Mesenchymal stem cell (in vitro differentiated cells and primary cell): ENCODE data around the gene CFAP97.

Source experiments
- DNase-seq: peaks from one replicate; pipeline ENCODE4 v3.0.0-alpha.2; 2013
- H2AFZ ChIP-seq: one replicate; pipeline ENCODE4 v1.6.1; 2013; ENCODE audit warnings: low read depth, mild to moderate bottlenecking, control low read depth, inconsistent platforms, low read length, moderate library complexity
- H2AK5ac ChIP-seq: 2 replicates; pipeline ENCODE4 v1.6.1; 2013; ENCODE audit warnings: low read length, moderate library complexity, mild to moderate bottlenecking, inconsistent platforms; ENCODE audit not compliant: severe bottlenecking
- H2BK120ac ChIP-seq: one replicate; pipeline ENCODE4 v1.6.1; 2013; ENCODE audit warnings: low read depth, mild to moderate bottlenecking, inconsistent platforms, low read length, moderate library complexity
- H2BK12ac ChIP-seq, 2 experiments: one replicate each; pipeline ENCODE4 v1.6.1; 2013; ENCODE audit warnings: inconsistent platforms in 2 of 2, low read length in 2 of 2, mild to moderate bottlenecking in 2 of 2, moderate library complexity in 2 of 2, control low read depth in 1 of 2
- H2BK15ac ChIP-seq: one replicate; pipeline ENCODE4 v1.6.1; 2013; ENCODE audit warnings: mild to moderate bottlenecking, low read depth, inconsistent platforms; ENCODE audit not compliant: poor library complexity, severe bottlenecking
- H2BK5ac ChIP-seq: 2 replicates; pipeline ENCODE4 v1.6.1; 2013; ENCODE audit warnings: low read depth, mild to moderate bottlenecking, low read length, control low read depth, inconsistent platforms; ENCODE audit not compliant: poor library complexity, severe bottlenecking
- H3K14ac ChIP-seq, 2 experiments: one replicate each; pipeline ENCODE4 v1.6.1; 2013; ENCODE audit warnings: inconsistent platforms in 2 of 2, low read length in 2 of 2, control low read depth in 1 of 2, mild to moderate bottlenecking in 1 of 2, moderate library complexity in 1 of 2
- H3K18ac ChIP-seq, 2 experiments: one replicate each; pipeline ENCODE4 v1.6.1; 2013; ENCODE audit warnings: inconsistent platforms in 2 of 2, low read length in 2 of 2, control low read depth in 1 of 2, low read depth in 1 of 2, mild to moderate bottlenecking in 1 of 2
- H3K23ac ChIP-seq, 2 experiments: one replicate each; pipeline ENCODE4 v1.6.1; 2013; ENCODE audit warnings: inconsistent platforms in 2 of 2, low read length in 2 of 2, mild to moderate bottlenecking in 2 of 2, moderate library complexity in 2 of 2, control low read depth in 1 of 2
- H3K27ac ChIP-seq: 2 replicates; pipeline ENCODE4 v1.5.1; 2013; ENCODE audit warnings: mild to moderate bottlenecking, moderate library complexity, low read length, control low read depth, inconsistent platforms; ENCODE audit not compliant: poor library complexity, severe bottlenecking
- H3K27me3 ChIP-seq, 2 experiments: 2 replicates each; pipeline versions ENCODE4 v1.6.1 to v1.7.0; 2013; ENCODE audit warnings: low read length in 2 of 2, mild to moderate bottlenecking in 2 of 2, moderate library complexity in 2 of 2, control low read depth in 1 of 2, inconsistent platforms in 1 of 2; ENCODE audit not compliant: control insufficient read depth in 1 of 2, insufficient read depth in 1 of 2
- H3K36me3 ChIP-seq, 2 experiments: 2 replicates each; pipeline versions ENCODE4 v1.6.1 to v1.7.0; 2013; ENCODE audit warnings: low read length in 2 of 2, control low read depth in 1 of 2, inconsistent platforms in 1 of 2, low read depth in 1 of 2, mild to moderate bottlenecking in 1 of 2; ENCODE audit not compliant: insufficient read depth in 2 of 2, control insufficient read depth in 1 of 2
- H3K4ac ChIP-seq, 2 experiments: one replicate each; pipeline ENCODE4 v1.6.1; 2013; ENCODE audit warnings: inconsistent platforms in 2 of 2, low read length in 2 of 2, mild to moderate bottlenecking in 2 of 2, moderate library complexity in 2 of 2, control low read depth in 1 of 2, low read depth in 1 of 2
- H3K4me1 ChIP-seq: 2 replicates; pipeline ENCODE4 v1.6.1; 2013; ENCODE audit warnings: low read depth, low read length, control low read depth; ENCODE audit not compliant: control insufficient read depth, insufficient read depth
- H3K4me2 ChIP-seq: 2 replicates; pipeline ENCODE4 v1.6.1; 2013; ENCODE audit warnings: low read length, mild to moderate bottlenecking, inconsistent platforms; ENCODE audit not compliant: poor library complexity, severe bottlenecking
- H3K4me3 ChIP-seq, 2 experiments: 2 replicates each; pipeline versions ENCODE4 v1.5.1 to v1.7.0; 2013; ENCODE audit warnings: low read length in 2 of 2, mild to moderate bottlenecking in 2 of 2, control low read depth in 1 of 2, low read depth in 1 of 2; ENCODE audit not compliant: insufficient read depth in 1 of 2
- H3K79me1 ChIP-seq: replicated peaks from 2 replicates; pipeline ENCODE4 v1.6.1; 2013; ENCODE audit warnings: mild to moderate bottlenecking, control low read depth, low read length, inconsistent platforms; ENCODE audit not compliant: poor library complexity, severe bottlenecking
- H3K9ac ChIP-seq: 2 replicates; pipeline ENCODE4 v1.7.0; 2013; ENCODE audit warnings: mild to moderate bottlenecking, low read length, moderate library complexity
- H3K9me3 ChIP-seq: 2 replicates; pipeline ENCODE4 v1.7.0; 2013; ENCODE audit warnings: mild to moderate bottlenecking, low read length; ENCODE audit not compliant: control insufficient read depth
- H4K8ac ChIP-seq: one replicate; pipeline ENCODE4 v1.6.1; 2013; ENCODE audit warnings: inconsistent platforms, mild to moderate bottlenecking, low read length, moderate library complexity
- H4K91ac ChIP-seq: one replicate; pipeline ENCODE4 v1.6.1; 2013; ENCODE audit warnings: mild to moderate bottlenecking, low read length, inconsistent platforms
- WGBS: methylation state at CpG from one replicate; pipeline ENCODE4 v1.1.7; 2013; ENCODE audit warnings: mixed read lengths; 5-methylcytosine and 5-hydroxymethylcytosine counted together

Gene CFAP97

GRCh38 chr4:185219551-185220344 is 15.9 kb upstream of the CFAP97 start:
- Histone ChIP-seq H3K9me3 (no peaks in the 10 kb centered on the region), H2AK5ac (no peak overlapping the region), H3K79me1 (peaks cover 21% of the 10 kb centered on the region), H4K8ac (no peak overlapping the region), H3K4me3 (no peak overlapping the region), H2AFZ (no peak overlapping the region), H2BK120ac (no peak overlapping the region), H3K4me2 (no peak overlapping the region), H2BK5ac (no peak overlapping the region), H3K14ac (no peak overlapping the region), H3K23ac (no peak overlapping the region), H3K27ac (no peak overlapping the region), H3K27me3 (no peaks in the 10 kb centered on the region), H4K91ac (no peak overlapping the region), H3K4me1 (peaks cover 8% of the 10 kb centered on the region), H3K4ac (no peak overlapping the region), H3K9ac (peak overlapping the region; percentile 20), H2BK12ac (no peak overlapping the region), H2BK15ac (no peak overlapping the region), H3K18ac (no peak overlapping the region), H3K36me3 (peaks cover 0 to 3% of the 10 kb centered on the region in 2 experiments)
- DNase-seq, result peak; percentile 66
- 17% methylated on average over 1 of the region's 3 CpGs for WGBS

GRCh38 chr4:185218312-185218711 is 14.5 kb upstream of the CFAP97 start:
- Histone ChIP-seq H3K4me2 (no peak overlapping the region), H3K9ac (no peak overlapping the region), H3K36me3 (peaks cover 0 to 3% of the 10 kb centered on the region in 2 experiments), H3K23ac (peak overlapping the region in 1 of 2 experiments; percentile 6), H3K27me3 (no peaks in the 10 kb centered on the region), H2BK15ac (no peak overlapping the region), H2BK5ac (no peak overlapping the region), H3K9me3 (no peaks in the 10 kb centered on the region), H3K79me1 (peaks cover 23% of the 10 kb centered on the region), H3K14ac (no peak overlapping the region), H2AFZ (no peak overlapping the region), H3K18ac (no peak overlapping the region), H2BK120ac (no peak overlapping the region), H3K4me3 (no peak overlapping the region), H2AK5ac (no peak overlapping the region), H4K91ac (peak overlapping the region; percentile 83), H2BK12ac (peak overlapping the region in 1 of 2 experiments; percentile 21), H3K27ac (no peak overlapping the region), H3K4ac (no peak overlapping the region), H4K8ac (no peak overlapping the region), H3K4me1 (peaks cover 8% of the 10 kb centered on the region)
- WGBS, result 96% methylated on average over 2 of the region's 2 CpGs
- no peak for DNase-seq

GRCh38 chr4:185217408-185217975 is 13.7 kb upstream of the CFAP97 start:
- Histone ChIP-seq H2AK5ac (no peak overlapping the region), H3K23ac (no peak overlapping the region), H3K4ac (no peak overlapping the region), H3K4me3 (peak overlapping the region in 1 of 2 experiments; percentile 6), H2BK5ac (no peak overlapping the region), H3K14ac (no peak overlapping the region), H4K91ac (no peak overlapping the region), H3K9me3 (no peaks in the 10 kb centered on the region), H3K4me1 (peaks cover 8% of the 10 kb centered on the region), H3K79me1 (peaks cover 25% of the 10 kb centered on the region), H2BK120ac (no peak overlapping the region), H3K36me3 (peaks cover 0 to 3% of the 10 kb centered on the region in 2 experiments), H3K27me3 (no peaks in the 10 kb centered on the region), H3K27ac (no peak overlapping the region), H3K4me2 (no peak overlapping the region), H2AFZ (no peak overlapping the region), H3K9ac (peak overlapping the region; percentile 41), H3K18ac (no peak overlapping the region), H2BK15ac (no peak overlapping the region), H4K8ac (no peak overlapping the region), H2BK12ac (no peak overlapping the region)
- DNase-seq, result no peak
- WGBS, result 90% methylated on average over 3 of the region's 6 CpGs

GRCh38 chr4:185215261-185215660 is 11.5 kb upstream of the CFAP97 start:
- no peak overlapping the region for H3K23ac ChIP-seq
- H3K9me3 ChIP-seq, result no peaks in the 10 kb centered on the region
- no peak overlapping the region for H2AK5ac ChIP-seq
- WGBS, result 67% methylated on average over 1 of the region's 2 CpGs
- no peak overlapping the region for H3K9ac ChIP-seq
- no peak overlapping the region for H4K8ac ChIP-seq
- no peak overlapping the region for H2BK15ac ChIP-seq
- no peak overlapping the region for H3K27ac ChIP-seq
- no peak overlapping the region for H3K14ac ChIP-seq
- H3K18ac ChIP-seq, result no peak overlapping the region
- H3K27me3 ChIP-seq, result no peaks in the 10 kb centered on the region
- H3K36me3 ChIP-seq, result no peaks in the 10 kb centered on the region
- H3K4me3 ChIP-seq, result no peak overlapping the region
- no peak overlapping the region for H2BK5ac ChIP-seq
- no peak overlapping the region for H3K4ac ChIP-seq
- peaks cover 7% of the 10 kb centered on the region for H3K4me1 ChIP-seq
- H2BK120ac ChIP-seq, result no peak overlapping the region
- H3K4me2 ChIP-seq, result no peak overlapping the region
- no peak for DNase-seq
- H2AFZ ChIP-seq, result no peak overlapping the region
- peaks cover 19% of the 10 kb centered on the region for H3K79me1 ChIP-seq
- H2BK12ac ChIP-seq, result no peak overlapping the region
- H4K91ac ChIP-seq, result no peak overlapping the region
